ENCODE results near the gene MYLK. TPM values are rescaled to one million over a fixed set of nuclear protein-coding genes. Genes with fewer than 3 reads are reported as not detected.

MYLK gene
- total RNA-seq, 4 donors from 2014 or later, result 9.7 to 92.8 (median 32.5) TPM

DNA sequence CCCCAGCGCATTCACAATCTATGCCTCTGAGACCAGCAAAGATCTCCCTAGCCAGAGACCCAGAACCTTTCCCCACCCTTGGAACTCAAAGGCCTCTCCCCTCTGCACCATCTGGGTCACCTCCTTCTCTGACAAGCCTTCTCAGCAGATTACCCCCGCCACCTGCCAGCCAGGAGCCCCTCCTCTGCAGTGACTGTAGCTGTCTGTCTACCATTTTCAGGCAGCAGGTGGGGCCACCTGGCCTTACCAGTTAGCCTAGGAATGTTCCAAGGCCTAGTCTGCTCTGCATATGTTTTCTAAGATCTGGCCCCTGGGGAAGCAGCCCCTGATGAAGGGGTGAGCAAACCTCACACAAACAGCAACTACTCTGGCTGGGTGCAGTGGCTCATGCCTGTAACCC, 2.4 kb downstream of the MYLK start:
- WGBS, 2 donors, result 95 to 96% methylated on average over 2 of the region's 2 CpGs
- DNase-seq (ENCODE audit: low spot score in 2 of 2), result no peak
- H3K4me3 ChIP-seq (ENCODE audit: low read depth, poor library complexity, severe bottlenecking), result no peak overlapping the region
- intact Hi-C loops (cut with DNase I; ENCODE audit: low total_unique reads), result no loop called here
- TF ChIP-seq, protein P1, sequence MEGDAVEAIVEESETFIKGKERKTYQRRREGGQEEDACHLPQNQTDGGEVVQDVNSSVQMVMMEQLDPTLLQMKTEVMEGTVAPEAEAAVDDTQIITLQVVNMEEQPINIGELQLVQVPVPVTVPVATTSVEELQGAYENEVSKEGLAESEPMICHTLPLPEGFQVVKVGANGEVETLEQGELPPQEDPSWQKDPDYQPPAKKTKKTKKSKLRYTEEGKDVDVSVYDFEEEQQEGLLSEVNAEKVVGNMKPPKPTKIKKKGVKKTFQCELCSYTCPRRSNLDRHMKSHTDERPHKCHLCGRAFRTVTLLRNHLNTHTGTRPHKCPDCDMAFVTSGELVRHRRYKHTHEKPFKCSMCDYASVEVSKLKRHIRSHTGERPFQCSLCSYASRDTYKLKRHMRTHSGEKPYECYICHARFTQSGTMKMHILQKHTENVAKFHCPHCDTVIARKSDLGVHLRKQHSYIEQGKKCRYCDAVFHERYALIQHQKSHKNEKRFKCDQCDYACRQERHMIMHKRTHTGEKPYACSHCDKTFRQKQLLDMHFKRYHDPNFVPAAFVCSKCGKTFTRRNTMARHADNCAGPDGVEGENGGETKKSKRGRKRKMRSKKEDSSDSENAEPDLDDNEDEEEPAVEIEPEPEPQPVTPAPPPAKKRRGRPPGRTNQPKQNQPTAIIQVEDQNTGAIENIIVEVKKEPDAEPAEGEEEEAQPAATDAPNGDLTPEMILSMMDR (IDR thresholded peaks at IDR 0.05), result no peak
- no peak for TF ChIP-seq POLR2A (IDR thresholded peaks at IDR 0.05)

DNA sequence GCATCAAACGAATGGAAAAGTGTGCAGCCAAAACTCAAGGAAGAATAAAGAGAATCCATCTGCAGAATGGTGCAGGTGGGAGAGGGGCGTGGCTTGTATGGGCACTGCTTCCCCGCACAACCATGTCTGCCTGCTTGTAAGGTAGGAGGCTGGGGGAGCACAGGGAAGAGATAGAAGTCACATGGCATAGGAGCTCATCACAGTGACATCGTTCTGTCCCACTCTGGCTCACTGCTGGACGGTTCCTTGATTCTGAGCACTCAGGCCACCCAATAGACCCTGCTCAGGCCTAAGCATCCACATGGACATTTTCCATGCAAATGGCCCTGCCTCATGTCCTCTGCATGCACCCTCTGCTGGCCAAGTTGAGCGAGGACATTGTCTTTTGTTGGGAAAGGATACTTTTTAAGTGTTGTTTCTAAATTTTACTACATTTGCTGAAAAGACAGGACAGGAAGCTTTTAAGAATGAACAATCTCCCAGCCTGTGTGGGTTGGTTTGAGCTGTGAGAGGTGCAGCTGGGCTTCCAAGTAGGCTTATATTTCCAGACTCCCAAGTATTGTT, 3.1 kb downstream of the MYLK start:
- H3K4me3 ChIP-seq (ENCODE audit: low read depth, poor library complexity, severe bottlenecking), result no peak overlapping the region
- no peak for DNase-seq (ENCODE audit: low spot score in 2 of 2)
- intact Hi-C loops (cut with DNase I; ENCODE audit: low total_unique reads), result no loop called here
- TF ChIP-seq, protein P1 (IDR thresholded peaks at IDR 0.05), result no peak
- no peak for TF ChIP-seq POLR2A (IDR thresholded peaks at IDR 0.05)
- WGBS, 2 donors, result 87 to 89% methylated on average over 6 of the region's 6 CpGs

DNA sequence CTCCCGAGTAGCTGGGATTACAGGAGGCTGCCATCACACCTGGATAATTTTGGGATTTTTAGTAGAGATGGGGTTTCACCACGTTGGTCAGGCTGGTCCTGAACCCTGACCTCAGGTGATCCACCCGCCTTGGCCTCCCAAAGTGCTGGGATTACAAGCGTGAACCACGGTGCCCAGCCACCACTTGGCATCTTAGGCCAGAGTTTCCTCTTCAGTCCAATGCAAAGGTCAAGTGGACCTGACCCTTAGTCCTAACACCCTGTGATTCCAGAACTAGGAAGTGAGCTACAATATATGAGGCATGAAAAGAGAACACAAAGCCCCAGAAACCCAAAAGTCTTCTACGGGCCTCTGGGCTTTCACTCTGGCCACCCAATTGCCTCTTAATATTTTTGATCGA, 5.3 kb downstream of the MYLK start:
- H3K4me3 ChIP-seq (ENCODE audit: low read depth, poor library complexity, severe bottlenecking), result no peak overlapping the region

DNA sequence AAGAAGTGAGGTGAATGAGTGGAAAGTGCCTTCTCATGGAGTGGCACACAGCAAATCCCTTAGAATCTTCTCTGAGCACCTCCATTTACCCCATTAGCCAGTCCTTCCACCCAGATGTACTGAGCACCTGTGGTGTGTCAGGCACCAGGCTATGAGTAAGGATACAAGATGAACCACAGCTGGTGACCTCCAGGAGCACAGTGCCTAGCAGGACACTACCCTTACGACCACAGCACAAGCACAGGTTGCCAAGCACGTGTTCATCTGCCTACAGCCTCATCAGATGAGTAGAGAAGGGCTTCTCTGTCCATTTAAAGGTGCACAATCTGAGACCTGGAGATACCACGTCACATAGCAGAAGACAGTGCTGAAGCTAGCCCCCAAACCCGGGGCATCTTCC, 6.2 kb downstream of the MYLK start:
- no peak overlapping the region for H3K4me3 ChIP-seq (ENCODE audit: low read depth, poor library complexity, severe bottlenecking)
- TF ChIP-seq POLR2A (IDR thresholded peaks at IDR 0.05), result no peak
- TF ChIP-seq, protein P1 (IDR thresholded peaks at IDR 0.05), result no peak
- intact Hi-C loops (cut with DNase I; ENCODE audit: low total_unique reads), result no loop called here
- 91 to 97% methylated on average over 4 of the region's 4 CpGs for WGBS, 2 donors
- no peak for DNase-seq (ENCODE audit: low spot score in 2 of 2)

More for the DNA sequence above, 5.3 kb downstream of the MYLK start:
- no peak for TF ChIP-seq POLR2A (IDR thresholded peaks at IDR 0.05)
- DNase-seq (ENCODE audit: low spot score in 2 of 2), result no peak
- intact Hi-C loops (cut with DNase I; ENCODE audit: low total_unique reads), result no loop called here
- 88 to 93% methylated on average over 7 of the region's 7 CpGs for WGBS, 2 donors

DNA sequence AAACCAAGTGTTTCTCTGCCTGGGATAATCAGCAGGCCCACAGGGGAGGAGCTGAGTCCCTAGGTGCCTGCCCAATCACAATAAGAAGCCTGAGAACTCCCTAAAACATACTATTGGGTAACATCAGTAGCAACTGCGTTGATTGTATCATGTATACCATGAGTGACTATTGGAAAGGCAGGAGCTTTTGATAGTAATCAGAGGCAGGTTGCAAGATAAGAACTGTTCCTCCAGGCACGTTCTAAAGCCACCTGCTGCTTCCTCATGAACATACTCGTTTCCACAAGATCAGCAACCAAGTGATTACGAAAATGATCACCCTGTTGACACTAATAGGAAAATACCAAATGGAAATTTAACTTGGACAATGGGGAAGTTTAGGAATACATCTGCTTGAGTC, 6.7 kb downstream of the MYLK start:
- no peak overlapping the region for H3K4me3 ChIP-seq (ENCODE audit: low read depth, poor library complexity, severe bottlenecking)
- intact Hi-C loops (cut with DNase I; ENCODE audit: low total_unique reads), result no loop called here
- WGBS, 2 donors, result 58% methylated on average over 4 of the region's 4 CpGs
- no peak for DNase-seq (ENCODE audit: low spot score in 2 of 2)
- TF ChIP-seq, protein P1 (IDR thresholded peaks at IDR 0.05), result no peak
- TF ChIP-seq POLR2A (IDR thresholded peaks at IDR 0.05), result no peak

DNA sequence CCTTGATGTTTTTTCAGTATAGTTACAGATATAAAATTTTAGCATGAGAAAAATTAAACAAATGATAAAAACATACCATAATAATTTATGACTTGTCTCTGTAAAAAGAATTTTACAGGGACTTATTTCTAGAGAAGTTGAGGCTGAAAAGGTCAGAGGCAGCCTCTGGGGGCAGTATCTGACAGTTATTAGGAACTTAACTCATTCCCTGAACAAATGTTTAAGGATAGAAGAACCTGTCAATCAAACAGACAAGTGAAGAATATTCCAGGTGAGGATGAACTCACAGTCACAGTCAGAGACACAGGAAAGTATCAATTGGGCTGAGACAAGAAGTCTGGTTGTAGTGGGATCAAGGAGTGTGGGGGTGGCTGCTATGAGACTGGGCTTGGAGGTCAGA, 7.3 kb downstream of the MYLK start:
- intact Hi-C loops (cut with DNase I; ENCODE audit: low total_unique reads), result no loop called here
- DNase-seq (ENCODE audit: low spot score in 2 of 2), result no peak
- TF ChIP-seq POLR2A (IDR thresholded peaks at IDR 0.05), result no peak
- TF ChIP-seq, protein P1 (IDR thresholded peaks at IDR 0.05), result no peak
- H3K4me3 ChIP-seq (ENCODE audit: low read depth, poor library complexity, severe bottlenecking), result no peak overlapping the region

All from lower leg skin (tissue), 4 donors.